Prostate gland (tissue), 2 donors: ENCODE results near the gene MFSD6. TPM values are rescaled to one million over a fixed set of nuclear protein-coding genes. Genes with fewer than 3 reads are reported as not detected.
"Not testable (repeated sequence)": the region's sequence is repeated elsewhere in the genome, so short reads cannot be mapped to it uniquely, and the experiment has no call there.

Experiments
- DNase-seq: peaks from one replicate; pipeline ENCODE4 v3.0.0-alpha.2; 2019; ENCODE audit warnings: low spot score
- H3K27ac ChIP-seq, 2 donors: fragments of 200-600 bp; sonication (generic); 2 replicates each; pipeline ENCODE4 v1.5.1; 2017 to 2019
- H3K27me3 ChIP-seq: fragments of 200-600 bp; sonication (generic); replicated peaks from 2 replicates; pipeline ENCODE4 v1.5.1; 2019; ENCODE audit not compliant: insufficient read depth
- H3K36me3 ChIP-seq, 2 donors: fragments of 200-600 bp; sonication (generic); 1 replicate in 1 of 2; 2 replicates in 1 of 2; pipeline versions ENCODE4 v1.5.1 to v1.8.1; 2017 to 2019
- H3K4me1 ChIP-seq: fragments of 200-600 bp; sonication (generic); replicated peaks from 2 replicates; pipeline ENCODE4 v1.5.1; 2019
- H3K4me3 ChIP-seq, 2 donors: fragments of 200-600 bp; sonication (generic); 2 replicates each; pipeline ENCODE4 v1.5.1; 2017 to 2019
- H3K9me3 ChIP-seq: fragments of 200-600 bp; sonication (generic); 2 replicates; pipeline ENCODE4 v1.5.1; 2017
- POLR2A ChIP-seq: fragments of 450-650 bp; IDR thresholded peaks from one replicate; pipeline ENCODE4 v1.6.1; 2016; ENCODE audit warnings: antibody characterized with exemption, mild to moderate bottlenecking
- POLR2AphosphoS5 ChIP-seq: sonication (generic); formaldehyde crosslinking; IDR thresholded peaks from one replicate; pipeline ENCODE4 v1.6.1; 2017; ENCODE audit warnings: antibody characterized with exemption
- WGBS: methylation state at CpG from one replicate; pipeline ENCODE4 v1.1.5; 2018; 5-methylcytosine and 5-hydroxymethylcytosine counted together
- intact Hi-C: fragments of 100-400 bp; cut with DNase I; formaldehyde crosslinking; loops from one replicate; pipeline ENCODE4 v1.14.2; 2022
- total RNA-seq, 2 donors: library from RNA; depleted of rRNA; stranded (reverse); fragments of >200 nt; gene quantifications; one replicate each; pipeline ENCODE4 v1.1.0, GENCODE V29; 2016
- TF ChIP-seq, protein P1 (sequence below), 4 experiments: fragments of 200-600 bp in 2 of 4; fragments of 450-650 bp in 2 of 4; sonication (generic) in 2 of 4; IDR thresholded peaks; 1 replicate in 3 of 4; 2 replicates in 1 of 4; pipeline ENCODE4 v1.5.1; 2016 to 2019; ENCODE audit warnings: antibody characterized with exemption in 4 of 4, mild to moderate bottlenecking in 2 of 4, moderate library complexity in 2 of 4

Gene MFSD6
- total RNA-seq, 2 donors from 2014 or later, result 89.1 to 114 TPM

DNA sequence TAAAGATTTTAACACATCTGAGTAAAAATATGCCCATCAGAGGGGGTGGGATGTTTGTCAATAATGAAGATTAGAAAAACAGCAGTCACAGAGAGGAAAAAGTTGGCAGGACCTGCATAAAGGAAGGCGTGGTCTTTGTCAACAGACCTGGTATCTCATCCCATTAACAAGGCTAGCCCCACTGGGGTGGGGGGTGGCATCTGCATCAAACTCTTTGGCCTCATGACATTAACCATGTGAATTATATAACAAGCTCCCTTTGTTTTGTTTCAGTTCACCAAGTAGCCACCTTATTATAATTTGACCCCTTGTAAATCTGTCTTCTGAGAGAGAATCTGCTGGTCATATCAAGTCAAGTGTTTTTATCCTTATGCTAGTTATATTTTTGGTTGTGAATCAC is 97.5 kb downstream of the MFSD6 start:
- 89% methylated on average over 1 of the region's 1 CpG for WGBS
- H3K27me3 ChIP-seq, result no peaks in the 10 kb centered on the region
- H3K4me3 ChIP-seq, result no peak overlapping the region
- TF ChIP-seq POLR2A, result no peak
- H3K27ac ChIP-seq, result no peak overlapping the region
- no peaks in the 10 kb centered on the region for H3K36me3 ChIP-seq
- no peaks in the 10 kb centered on the region for H3K4me1 ChIP-seq
- no peaks in the 10 kb centered on the region for H3K9me3 ChIP-seq
- DNase-seq, result no peak
- intact Hi-C loops, result loop anchor here (10.0 kb wide), 1 partner anchor 101 kb away; the partner anchor contains the start of gene MFSD6

DNA sequence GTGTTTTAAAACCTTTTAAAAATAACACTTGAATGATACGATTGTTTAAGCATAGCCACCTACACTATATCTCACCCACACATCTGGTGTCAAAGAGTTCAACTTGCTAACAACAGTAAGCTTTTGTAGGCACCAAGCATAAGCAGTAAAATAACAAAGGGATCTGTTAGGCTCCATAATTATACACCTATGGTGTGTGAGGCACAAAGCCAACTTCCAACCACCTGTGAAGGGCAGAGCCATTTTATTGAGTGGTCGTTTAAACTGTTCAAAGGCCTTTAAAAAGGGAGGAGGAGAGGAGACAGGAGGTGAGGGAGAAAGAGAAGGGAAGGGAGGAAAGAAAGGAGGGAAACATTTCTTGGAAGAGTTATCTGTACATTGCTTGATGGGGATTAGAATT is 98.5 kb downstream of the MFSD6 start:
- peak overlapping the region; percentile 1 to 41 for H3K27ac ChIP-seq
- TF ChIP-seq POLR2A (no peak), POLR2AphosphoS5 (no peak)
- TF ChIP-seq, protein P1, sequence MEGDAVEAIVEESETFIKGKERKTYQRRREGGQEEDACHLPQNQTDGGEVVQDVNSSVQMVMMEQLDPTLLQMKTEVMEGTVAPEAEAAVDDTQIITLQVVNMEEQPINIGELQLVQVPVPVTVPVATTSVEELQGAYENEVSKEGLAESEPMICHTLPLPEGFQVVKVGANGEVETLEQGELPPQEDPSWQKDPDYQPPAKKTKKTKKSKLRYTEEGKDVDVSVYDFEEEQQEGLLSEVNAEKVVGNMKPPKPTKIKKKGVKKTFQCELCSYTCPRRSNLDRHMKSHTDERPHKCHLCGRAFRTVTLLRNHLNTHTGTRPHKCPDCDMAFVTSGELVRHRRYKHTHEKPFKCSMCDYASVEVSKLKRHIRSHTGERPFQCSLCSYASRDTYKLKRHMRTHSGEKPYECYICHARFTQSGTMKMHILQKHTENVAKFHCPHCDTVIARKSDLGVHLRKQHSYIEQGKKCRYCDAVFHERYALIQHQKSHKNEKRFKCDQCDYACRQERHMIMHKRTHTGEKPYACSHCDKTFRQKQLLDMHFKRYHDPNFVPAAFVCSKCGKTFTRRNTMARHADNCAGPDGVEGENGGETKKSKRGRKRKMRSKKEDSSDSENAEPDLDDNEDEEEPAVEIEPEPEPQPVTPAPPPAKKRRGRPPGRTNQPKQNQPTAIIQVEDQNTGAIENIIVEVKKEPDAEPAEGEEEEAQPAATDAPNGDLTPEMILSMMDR (IDR thresholded peaks at IDR 0.05), result no peak
- H3K9me3 ChIP-seq, result no peaks in the 10 kb centered on the region
- no peak for DNase-seq
- H3K36me3 ChIP-seq, result no peaks in the 10 kb centered on the region
- intact Hi-C loops, result loop anchor here (10.0 kb wide), 1 partner anchor 102 kb away; the partner anchor contains the start of gene MFSD6
- no peaks in the 10 kb centered on the region for H3K27me3 ChIP-seq
- no peaks in the 10 kb centered on the region for H3K4me1 ChIP-seq
- WGBS, result 41% methylated on average over 2 of the region's 2 CpGs
- H3K4me3 ChIP-seq, result no peak overlapping the region

DNA sequence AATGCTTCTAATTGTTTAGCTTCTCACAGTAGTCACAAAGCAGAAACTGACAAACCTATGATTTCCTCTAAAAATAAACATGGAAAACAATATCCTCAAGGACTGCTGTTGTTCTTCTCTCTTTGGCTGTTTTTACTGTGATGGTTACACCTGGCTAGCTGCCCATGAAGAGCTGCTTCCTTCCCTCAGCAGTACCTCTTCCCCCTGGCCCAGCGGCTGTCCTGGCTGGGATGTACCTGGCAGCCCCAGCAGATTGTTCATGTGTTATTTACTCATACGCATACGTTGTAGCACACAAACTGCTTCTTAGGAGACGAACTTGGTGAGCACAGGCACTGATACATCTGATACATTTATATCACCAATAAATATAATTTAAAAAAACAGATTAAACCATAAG is 99.0 kb downstream of the MFSD6 start:
- WGBS, result 16% methylated on average over 4 of the region's 4 CpGs
- Histone ChIP-seq H3K27ac (peak overlapping the region; percentile 1 to 41), H3K27me3 (no peaks in the 10 kb centered on the region), H3K9me3 (no peaks in the 10 kb centered on the region), H3K4me3 (no peak overlapping the region), H3K4me1 (no peaks in the 10 kb centered on the region), H3K36me3 (no peaks in the 10 kb centered on the region)
- TF ChIP-seq, protein P1 (IDR thresholded peaks at IDR 0.05), result no peak
- TF ChIP-seq POLR2A, result no peak
- TF ChIP-seq POLR2AphosphoS5, result peak; percentile 62
- intact Hi-C loops, result loop anchor here (10.0 kb wide), 1 partner anchor 102 kb away; the partner anchor contains the start of gene MFSD6
- peak; percentile 66 for DNase-seq

DNA sequence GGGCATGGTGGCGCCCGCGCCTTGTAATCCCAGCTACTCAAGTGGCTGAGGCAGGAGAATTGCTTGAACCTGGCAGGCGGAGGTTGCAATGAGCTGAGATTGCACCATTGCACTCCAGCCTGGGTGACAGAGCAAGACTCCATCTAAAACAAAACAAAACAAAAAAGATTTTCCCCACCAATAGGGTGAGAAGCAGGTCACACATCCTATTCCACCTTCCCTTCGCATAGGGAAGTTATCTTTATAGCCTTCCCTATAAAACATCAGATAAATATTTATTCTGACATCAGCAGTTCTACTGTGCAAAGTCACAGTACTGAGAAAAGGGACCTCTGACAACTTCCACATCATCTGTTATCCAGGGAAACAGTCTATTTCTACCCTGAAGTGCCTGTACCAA is 101.7 kb downstream of the MFSD6 start:
- not testable (repeated sequence) for H3K4me3 ChIP-seq, H3K27me3 ChIP-seq, DNase-seq, H3K36me3 ChIP-seq, H3K4me1 ChIP-seq, H3K9me3 ChIP-seq
- peak overlapping the region in 1 of 2 donors; percentile 40 for H3K27ac ChIP-seq
- intact Hi-C loops, result loop anchor here (5.0 to 10.0 kb wide), 4 partner anchors 105 to 425 kb away; partner anchors contain the start of genes INPP1 and MFSD6
- 69% methylated on average over 5 of the region's 5 CpGs for WGBS

DNA sequence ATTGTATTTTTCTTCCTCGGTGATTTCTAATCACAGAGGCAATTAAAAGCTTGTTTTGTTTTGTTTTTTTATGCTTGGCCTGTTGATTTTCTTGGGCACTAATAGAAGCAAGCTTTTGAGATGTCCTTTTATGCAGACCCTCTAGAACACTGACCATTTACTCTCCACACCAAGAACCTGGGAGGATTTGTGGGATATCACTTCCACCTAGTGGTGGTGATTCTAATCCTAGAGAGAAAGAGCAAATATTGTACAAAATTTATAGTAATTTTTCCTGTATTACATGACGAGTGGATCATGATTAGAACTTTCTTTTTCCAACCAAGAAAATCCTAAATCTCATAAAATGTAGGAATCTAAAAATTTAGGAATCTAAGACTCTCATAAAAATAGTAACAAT is 102.9 kb downstream of the MFSD6 start:
- WGBS, result 58% methylated on average over 2 of the region's 2 CpGs
- intact Hi-C loops, result loop anchor here (5.0 to 10.0 kb wide), 3 partner anchors 129 to 426 kb away; partner anchors contain the start of gene INPP1

More for the DNA sequence above, 102.9 kb downstream of the MFSD6 start:
- no peak overlapping the region for H3K4me3 ChIP-seq
- TF ChIP-seq, protein P1 (IDR thresholded peaks at IDR 0.05), result peak in 3 of 4 experiments; percentile 26 to 74 (median 39)
- TF ChIP-seq POLR2AphosphoS5 (no peak), POLR2A (no peak)
- no peak for DNase-seq
- no peak overlapping the region for H3K27ac ChIP-seq
- no peaks in the 10 kb centered on the region for H3K27me3 ChIP-seq
- H3K9me3 ChIP-seq, result no peaks in the 10 kb centered on the region
- no peaks in the 10 kb centered on the region for H3K4me1 ChIP-seq
- no peaks in the 10 kb centered on the region for H3K36me3 ChIP-seq
